BLaER1 treated with 17β-estradiol and CSF1 and Interleukin-3, amounts not matched to agents 10 nM and 100 nM (cell line): Measurements from ENCODE around the gene AGPAT4.
A peak's percentile ranks its signal among the peaks of the same experiment; 100 is the strongest.
"Not testable (repeated sequence)": the region's sequence is repeated elsewhere in the genome, so short reads cannot be mapped to it uniquely, and the experiment has no call there.

Experiments used
- H3K27ac ChIP-seq, 11 experiments: shearing (Covaris generic); formaldehyde crosslinking; 2 replicates each; pipeline ENCODE4 v1.8.1; 2022
- H3K27me3 ChIP-seq, 11 experiments: shearing (Covaris generic); formaldehyde crosslinking; 2 replicates each; pipeline ENCODE4 v1.8.1; 2022
- H3K36me3 ChIP-seq, 11 experiments: shearing (Covaris generic); formaldehyde crosslinking; 2 replicates each; pipeline ENCODE4 v1.8.1; 2022
- H3K4me1 ChIP-seq, 10 experiments: shearing (Covaris generic); formaldehyde crosslinking; 2 replicates each; pipeline ENCODE4 v1.8.1; 2022
- H3K4me2 ChIP-seq, 11 experiments: shearing (Covaris generic); formaldehyde crosslinking; 2 replicates each; pipeline ENCODE4 v1.8.1; 2022
- H3K4me3 ChIP-seq, 10 experiments: shearing (Covaris generic); formaldehyde crosslinking; 2 replicates each; pipeline ENCODE4 v1.8.1; 2022
- H3K9ac ChIP-seq, 11 experiments: shearing (Covaris generic); formaldehyde crosslinking; 2 replicates each; pipeline ENCODE4 v1.8.1; 2022
- H3K9me3 ChIP-seq, 11 experiments: shearing (Covaris generic); formaldehyde crosslinking; replicated peaks in 1 of 11; 2 replicates each; pipeline ENCODE4 v1.8.1; 2022
- H4K20me1 ChIP-seq, 11 experiments: shearing (Covaris generic); formaldehyde crosslinking; 2 replicates each; pipeline ENCODE4 v1.8.1; 2022
- Cebpa-rat ChIP-seq, 11 experiments: shearing (Covaris generic); IDR thresholded peaks; 2 replicates each; pipeline ENCODE4 v1.8.1; 2022

AGPAT4 gene

GRCh38 chr6:161130967-161131766, 142.7 kb downstream of the AGPAT4 start:
- Histone ChIP-seq H4K20me1 (peaks cover 0 to 9% (median 0%) of the 10 kb centered on the region in 11 experiments; a peak in 4 of 22 replicates), H3K27me3 (no peaks in the 10 kb centered on the region), H3K4me2 (peak overlapping the region in 1 of 11 experiments; percentile 2; a peak in 1 of 22 replicates), H3K36me3 (peaks cover 27 to 79% (median 57%) of the 10 kb centered on the region in 11 experiments), H3K27ac (no peak overlapping the region), H3K4me1 (peaks cover 10 to 19% (median 13%) of the 10 kb centered on the region in 10 experiments), H3K9ac (no peak overlapping the region), H3K9me3 (peaks cover 0 to 12% (median 5%) of the 10 kb centered on the region in 11 experiments; a peak in 12 of 22 replicates), H3K4me3 (no peak overlapping the region)
- TF ChIP-seq Cebpa-rat (IDR thresholded peaks at IDR 0.05): no peak

- H3K4me2 ChIP-seq: no peak overlapping the region
- H3K27ac ChIP-seq: no peak overlapping the region
- peaks cover 0 to 9% (median 0%) of the 10 kb centered on the region in 11 experiments; a peak in 4 of 22 replicates for H4K20me1 ChIP-seq
- H3K36me3 ChIP-seq: peaks cover 31 to 85% (median 63%) of the 10 kb centered on the region in 11 experiments
- no peak overlapping the region for H3K4me3 ChIP-seq
- peaks cover 4 to 12% (median 7%) of the 10 kb centered on the region in 10 experiments; a peak in 19 of 20 replicates for H3K4me1 ChIP-seq
- peaks cover 6 to 16% (median 10%) of the 10 kb centered on the region in 11 experiments; a peak in 18 of 22 replicates for H3K9me3 ChIP-seq
- H3K9ac ChIP-seq: no peak overlapping the region
- TF ChIP-seq Cebpa-rat (IDR thresholded peaks at IDR 0.05): no peak
- H3K27me3 ChIP-seq: no peaks in the 10 kb centered on the region
Observed at GRCh38 chr6:161130541-161130940, 143.3 kb downstream of the AGPAT4 start.

GRCh38 chr6:161128680-161129196, 145.1 kb downstream of the AGPAT4 start:
- Histone ChIP-seq H3K4me3 (no peak overlapping the region), H3K4me2 (no peak overlapping the region), H3K27me3 (no peaks in the 10 kb centered on the region), H4K20me1 (peaks cover 0 to 9% (median 0%) of the 10 kb centered on the region in 11 experiments; a peak in 4 of 22 replicates), H3K36me3 (peaks cover 43 to 93% (median 76%) of the 10 kb centered on the region in 11 experiments), H3K4me1 (0 out of 20 replicates have a peak, but pooled peaks cover 0 to 6% (median 0%) of the 10 kb centered on the region in 10 experiments), H3K9me3 (peaks cover 22 to 34% (median 28%) of the 10 kb centered on the region in 11 experiments), H3K9ac (no peak overlapping the region), H3K27ac (no peak overlapping the region)
- TF ChIP-seq Cebpa-rat (IDR thresholded peaks at IDR 0.05): no peak

GRCh38 chr6:161128230-161128629, 145.6 kb downstream of the AGPAT4 start:
- Histone ChIP-seq H3K9ac (no peak overlapping the region), H3K27me3 (no peaks in the 10 kb centered on the region), H4K20me1 (peaks cover 0 to 9% (median 0%) of the 10 kb centered on the region in 11 experiments; a peak in 4 of 22 replicates), H3K4me3 (no peak overlapping the region), H3K9me3 (peaks cover 27 to 39% (median 33%) of the 10 kb centered on the region in 11 experiments), H3K36me3 (peaks cover 48 to 94% (median 76%) of the 10 kb centered on the region in 11 experiments), H3K4me2 (no peak overlapping the region), H3K4me1 (0 out of 20 replicates have a peak, but pooled peaks cover 0 to 6% (median 0%) of the 10 kb centered on the region in 10 experiments), H3K27ac (no peak overlapping the region)
- no peak for TF ChIP-seq Cebpa-rat (IDR thresholded peaks at IDR 0.05)

GRCh38 chr6:161127071-161127740, 146.7 kb downstream of the AGPAT4 start:
- no peak overlapping the region for H3K9ac ChIP-seq
- TF ChIP-seq Cebpa-rat (IDR thresholded peaks at IDR 0.05): no peak
- H3K36me3 ChIP-seq: peaks cover 51 to 94% (median 78%) of the 10 kb centered on the region in 11 experiments
- no peak overlapping the region for H3K4me2 ChIP-seq
- H3K9me3 ChIP-seq: peaks cover 38 to 49% (median 43%) of the 10 kb centered on the region in 11 experiments
- H3K27ac ChIP-seq: no peak overlapping the region
- 0 out of 20 replicates have a peak, but pooled peaks cover 0 to 6% (median 0%) of the 10 kb centered on the region in 10 experiments for H3K4me1 ChIP-seq
- H4K20me1 ChIP-seq: peaks cover 0 to 5% (median 0%) of the 10 kb centered on the region in 11 experiments; a peak in 3 of 22 replicates
- H3K4me3 ChIP-seq: no peak overlapping the region
- no peaks in the 10 kb centered on the region for H3K27me3 ChIP-seq

- no peaks in the 10 kb centered on the region for H3K27me3 ChIP-seq
- H3K36me3 ChIP-seq: peaks cover 50 to 95% (median 82%) of the 10 kb centered on the region in 11 experiments
- TF ChIP-seq Cebpa-rat (IDR thresholded peaks at IDR 0.05): no peak
- H3K4me2 ChIP-seq: no peak overlapping the region
- H4K20me1 ChIP-seq: no peaks in the 10 kb centered on the region; a peak in 1 of 22 replicates
- no peak overlapping the region for H3K4me3 ChIP-seq
- no peak overlapping the region for H3K27ac ChIP-seq
- peaks cover 39 to 60% (median 51%) of the 10 kb centered on the region in 11 experiments for H3K9me3 ChIP-seq
- H3K4me1 ChIP-seq: no peaks in the 10 kb centered on the region
- no peak overlapping the region for H3K9ac ChIP-seq
Observed at GRCh38 chr6:161125591-161125990, 148.3 kb downstream of the AGPAT4 start.

GRCh38 chr6:161123319-161123718, 150.5 kb downstream of the AGPAT4 start:
- H4K20me1 ChIP-seq, H3K9ac ChIP-seq, H3K4me3 ChIP-seq, H3K4me1 ChIP-seq, H3K27ac ChIP-seq, H3K4me2 ChIP-seq, H3K27me3 ChIP-seq: not testable (repeated sequence)
- Histone ChIP-seq H3K36me3 (peaks cover 66 to 99% (median 89%) of the 10 kb centered on the region in 11 experiments), H3K9me3 (peaks cover 46 to 75% (median 68%) of the 10 kb centered on the region in 11 experiments)

- Histone ChIP-seq H3K36me3 (peaks cover 78 to 100% (median 92%) of the 10 kb centered on the region in 11 experiments), H3K9me3 (peaks cover 16 to 37% (median 31%) of the 10 kb centered on the region in 11 experiments), H3K27ac (no peak overlapping the region), H4K20me1 (no peaks in the 10 kb centered on the region), H3K4me1 (peaks cover 0 to 8% (median 0%) of the 10 kb centered on the region in 10 experiments; a peak in 3 of 20 replicates), H3K9ac (no peak overlapping the region), H3K27me3 (no peaks in the 10 kb centered on the region), H3K4me2 (no peak overlapping the region), H3K4me3 (no peak overlapping the region)
- TF ChIP-seq Cebpa-rat (IDR thresholded peaks at IDR 0.05): no peak
Observed at GRCh38 chr6:161117942-161118341, 155.9 kb downstream of the AGPAT4 start.
